ENCODE measurements around the gene FBXL22. TPM values are rescaled to one million over a fixed set of nuclear protein-coding genes. Genes with fewer than 3 reads are reported as not detected.

FBXL22 gene
- total and polyA plus RNA-seq, 2 experiments from 2014 or later = 0.26 TPM; not detected in 1

DNA sequence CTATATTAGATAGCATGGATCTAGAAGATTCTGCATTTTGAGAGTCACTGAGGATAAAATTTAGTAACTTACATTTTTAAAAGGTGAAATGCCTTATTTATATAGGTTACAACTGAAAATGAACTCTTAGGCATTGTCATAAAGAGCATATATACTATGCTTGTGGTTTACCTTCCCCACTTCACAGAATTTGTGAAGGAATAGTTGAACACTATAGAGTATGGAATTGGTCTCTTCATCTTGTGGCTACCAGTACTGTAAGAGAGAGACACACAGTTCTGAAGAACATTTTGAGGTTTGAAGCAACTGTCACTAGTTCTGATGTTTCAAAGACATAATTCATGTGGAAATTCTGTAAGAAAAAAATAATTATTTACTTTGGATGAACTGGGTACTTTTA is 41.7 kb upstream of the FBXL22 start (continued):
- TF ChIP-seq, protein P1, sequence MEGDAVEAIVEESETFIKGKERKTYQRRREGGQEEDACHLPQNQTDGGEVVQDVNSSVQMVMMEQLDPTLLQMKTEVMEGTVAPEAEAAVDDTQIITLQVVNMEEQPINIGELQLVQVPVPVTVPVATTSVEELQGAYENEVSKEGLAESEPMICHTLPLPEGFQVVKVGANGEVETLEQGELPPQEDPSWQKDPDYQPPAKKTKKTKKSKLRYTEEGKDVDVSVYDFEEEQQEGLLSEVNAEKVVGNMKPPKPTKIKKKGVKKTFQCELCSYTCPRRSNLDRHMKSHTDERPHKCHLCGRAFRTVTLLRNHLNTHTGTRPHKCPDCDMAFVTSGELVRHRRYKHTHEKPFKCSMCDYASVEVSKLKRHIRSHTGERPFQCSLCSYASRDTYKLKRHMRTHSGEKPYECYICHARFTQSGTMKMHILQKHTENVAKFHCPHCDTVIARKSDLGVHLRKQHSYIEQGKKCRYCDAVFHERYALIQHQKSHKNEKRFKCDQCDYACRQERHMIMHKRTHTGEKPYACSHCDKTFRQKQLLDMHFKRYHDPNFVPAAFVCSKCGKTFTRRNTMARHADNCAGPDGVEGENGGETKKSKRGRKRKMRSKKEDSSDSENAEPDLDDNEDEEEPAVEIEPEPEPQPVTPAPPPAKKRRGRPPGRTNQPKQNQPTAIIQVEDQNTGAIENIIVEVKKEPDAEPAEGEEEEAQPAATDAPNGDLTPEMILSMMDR (conservative IDR thresholded peaks at IDR 0.05; ENCODE audit: low read depth in 2 of 2) = no peak
- TF ChIP-seq, protein P2, sequence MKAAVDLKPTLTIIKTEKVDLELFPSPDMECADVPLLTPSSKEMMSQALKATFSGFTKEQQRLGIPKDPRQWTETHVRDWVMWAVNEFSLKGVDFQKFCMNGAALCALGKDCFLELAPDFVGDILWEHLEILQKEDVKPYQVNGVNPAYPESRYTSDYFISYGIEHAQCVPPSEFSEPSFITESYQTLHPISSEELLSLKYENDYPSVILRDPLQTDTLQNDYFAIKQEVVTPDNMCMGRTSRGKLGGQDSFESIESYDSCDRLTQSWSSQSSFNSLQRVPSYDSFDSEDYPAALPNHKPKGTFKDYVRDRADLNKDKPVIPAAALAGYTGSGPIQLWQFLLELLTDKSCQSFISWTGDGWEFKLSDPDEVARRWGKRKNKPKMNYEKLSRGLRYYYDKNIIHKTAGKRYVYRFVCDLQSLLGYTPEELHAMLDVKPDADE (IDR thresholded peaks at IDR 0.05) = no peak
- TF ChIP-seq JUNB (IDR thresholded peaks at IDR 0.05; ENCODE audit: unreplicated experiment) = no peak
- no peak for TF ChIP-seq EZH2 (IDR thresholded peaks at IDR 0.05; ENCODE audit: low read depth, unreplicated experiment)
- no peak for TF ChIP-seq NANOG (IDR thresholded peaks at IDR 0.05; ENCODE audit: borderline replicate concordance)
- no peak for TF ChIP-seq ZNF331 (CRISPR knock-in tag; IDR thresholded peaks at IDR 0.05; ENCODE audit: low read depth)
- TF ChIP-seq, protein P3, sequence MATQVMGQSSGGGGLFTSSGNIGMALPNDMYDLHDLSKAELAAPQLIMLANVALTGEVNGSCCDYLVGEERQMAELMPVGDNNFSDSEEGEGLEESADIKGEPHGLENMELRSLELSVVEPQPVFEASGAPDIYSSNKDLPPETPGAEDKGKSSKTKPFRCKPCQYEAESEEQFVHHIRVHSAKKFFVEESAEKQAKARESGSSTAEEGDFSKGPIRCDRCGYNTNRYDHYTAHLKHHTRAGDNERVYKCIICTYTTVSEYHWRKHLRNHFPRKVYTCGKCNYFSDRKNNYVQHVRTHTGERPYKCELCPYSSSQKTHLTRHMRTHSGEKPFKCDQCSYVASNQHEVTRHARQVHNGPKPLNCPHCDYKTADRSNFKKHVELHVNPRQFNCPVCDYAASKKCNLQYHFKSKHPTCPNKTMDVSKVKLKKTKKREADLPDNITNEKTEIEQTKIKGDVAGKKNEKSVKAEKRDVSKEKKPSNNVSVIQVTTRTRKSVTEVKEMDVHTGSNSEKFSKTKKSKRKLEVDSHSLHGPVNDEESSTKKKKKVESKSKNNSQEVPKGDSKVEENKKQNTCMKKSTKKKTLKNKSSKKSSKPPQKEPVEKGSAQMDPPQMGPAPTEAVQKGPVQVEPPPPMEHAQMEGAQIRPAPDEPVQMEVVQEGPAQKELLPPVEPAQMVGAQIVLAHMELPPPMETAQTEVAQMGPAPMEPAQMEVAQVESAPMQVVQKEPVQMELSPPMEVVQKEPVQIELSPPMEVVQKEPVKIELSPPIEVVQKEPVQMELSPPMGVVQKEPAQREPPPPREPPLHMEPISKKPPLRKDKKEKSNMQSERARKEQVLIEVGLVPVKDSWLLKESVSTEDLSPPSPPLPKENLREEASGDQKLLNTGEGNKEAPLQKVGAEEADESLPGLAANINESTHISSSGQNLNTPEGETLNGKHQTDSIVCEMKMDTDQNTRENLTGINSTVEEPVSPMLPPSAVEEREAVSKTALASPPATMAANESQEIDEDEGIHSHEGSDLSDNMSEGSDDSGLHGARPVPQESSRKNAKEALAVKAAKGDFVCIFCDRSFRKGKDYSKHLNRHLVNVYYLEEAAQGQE (IDR thresholded peaks at IDR 0.05; ENCODE audit: unreplicated experiment) = no peak

DNA sequence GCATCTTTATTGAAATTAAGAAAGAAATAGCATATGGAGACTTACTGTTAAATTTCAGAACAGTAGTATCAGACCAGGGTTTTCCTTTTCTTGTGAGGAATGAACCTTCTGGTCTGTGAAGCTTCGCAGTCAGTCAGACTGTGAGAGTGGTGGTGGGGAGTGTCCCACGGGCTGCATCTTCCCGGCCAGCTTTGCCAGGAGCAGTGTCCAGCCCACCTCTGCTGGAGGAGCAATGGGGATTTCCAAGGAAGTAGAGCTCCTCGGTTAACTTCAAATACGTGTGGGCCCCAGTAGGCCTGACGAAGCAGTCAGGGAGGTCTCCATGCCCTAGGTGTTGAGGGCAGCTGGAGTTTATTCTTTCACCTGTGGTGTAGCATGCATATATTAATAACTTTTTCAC is 40.9 kb upstream of the FBXL22 start:
- Mint-ChIP-seq H3K4me3 (no peak overlapping the region), H3K9me3 (no peaks in the 10 kb centered on the region), H3K27me3 (ENCODE audit: insufficient read depth, low read depth, poor library complexity) (peaks cover 7% of the 10 kb centered on the region), H3K36me3 (ENCODE audit: low read depth) (peaks cover 2% of the 10 kb centered on the region; the same call in 1 of the 3 replicates), H3K27ac (no peak overlapping the region), H3K4me1 (peaks cover 51% of the 10 kb centered on the region)
- DNase-seq (ENCODE audit: low spot score) = no peak
- peak; percentile 20; the same call in 2 of the 3 replicates for ATAC-seq
- peaks cover 37% of the 10 kb centered on the region for H3K4me1 ChIP-seq (ENCODE audit: insufficient read depth)
- no peak overlapping the region for H2AFZ ChIP-seq
- no peaks in the 10 kb centered on the region for H3K36me3 ChIP-seq (ENCODE audit: insufficient read depth)
- no peaks in the 10 kb centered on the region for H3K27me3 ChIP-seq (ENCODE audit: insufficient read depth)
- no peaks in the 10 kb centered on the region for H3K79me2 ChIP-seq (replicated peaks; ENCODE audit: insufficient read depth)
- no peak overlapping the region for H3K4me2 ChIP-seq
- H3K9me2 ChIP-seq (ENCODE audit: insufficient read depth) = no peaks in the 10 kb centered on the region
- no peaks in the 10 kb centered on the region for H4K20me1 ChIP-seq (replicated peaks; ENCODE audit: insufficient read depth)
- H3F3A ChIP-seq (replicated peaks; ENCODE audit: low read depth) = no peaks in the 10 kb centered on the region
- no peak overlapping the region for H3K27ac ChIP-seq (ENCODE audit: low read depth)
- no peak overlapping the region for H3K4me3 ChIP-seq
- TF ChIP-seq CREB1 (CRISPR knock-in tag; IDR thresholded peaks at IDR 0.05; ENCODE audit: low read depth) (no peak), NANOG (IDR thresholded peaks at IDR 0.05; ENCODE audit: borderline replicate concordance) (no peak), POLR2AphosphoS5 (IDR thresholded peaks at IDR 0.05; ENCODE audit: low read depth) (no peak)
- TF ChIP-seq, protein P2 (IDR thresholded peaks at IDR 0.05) = no peak
- TF ChIP-seq, protein P4, sequence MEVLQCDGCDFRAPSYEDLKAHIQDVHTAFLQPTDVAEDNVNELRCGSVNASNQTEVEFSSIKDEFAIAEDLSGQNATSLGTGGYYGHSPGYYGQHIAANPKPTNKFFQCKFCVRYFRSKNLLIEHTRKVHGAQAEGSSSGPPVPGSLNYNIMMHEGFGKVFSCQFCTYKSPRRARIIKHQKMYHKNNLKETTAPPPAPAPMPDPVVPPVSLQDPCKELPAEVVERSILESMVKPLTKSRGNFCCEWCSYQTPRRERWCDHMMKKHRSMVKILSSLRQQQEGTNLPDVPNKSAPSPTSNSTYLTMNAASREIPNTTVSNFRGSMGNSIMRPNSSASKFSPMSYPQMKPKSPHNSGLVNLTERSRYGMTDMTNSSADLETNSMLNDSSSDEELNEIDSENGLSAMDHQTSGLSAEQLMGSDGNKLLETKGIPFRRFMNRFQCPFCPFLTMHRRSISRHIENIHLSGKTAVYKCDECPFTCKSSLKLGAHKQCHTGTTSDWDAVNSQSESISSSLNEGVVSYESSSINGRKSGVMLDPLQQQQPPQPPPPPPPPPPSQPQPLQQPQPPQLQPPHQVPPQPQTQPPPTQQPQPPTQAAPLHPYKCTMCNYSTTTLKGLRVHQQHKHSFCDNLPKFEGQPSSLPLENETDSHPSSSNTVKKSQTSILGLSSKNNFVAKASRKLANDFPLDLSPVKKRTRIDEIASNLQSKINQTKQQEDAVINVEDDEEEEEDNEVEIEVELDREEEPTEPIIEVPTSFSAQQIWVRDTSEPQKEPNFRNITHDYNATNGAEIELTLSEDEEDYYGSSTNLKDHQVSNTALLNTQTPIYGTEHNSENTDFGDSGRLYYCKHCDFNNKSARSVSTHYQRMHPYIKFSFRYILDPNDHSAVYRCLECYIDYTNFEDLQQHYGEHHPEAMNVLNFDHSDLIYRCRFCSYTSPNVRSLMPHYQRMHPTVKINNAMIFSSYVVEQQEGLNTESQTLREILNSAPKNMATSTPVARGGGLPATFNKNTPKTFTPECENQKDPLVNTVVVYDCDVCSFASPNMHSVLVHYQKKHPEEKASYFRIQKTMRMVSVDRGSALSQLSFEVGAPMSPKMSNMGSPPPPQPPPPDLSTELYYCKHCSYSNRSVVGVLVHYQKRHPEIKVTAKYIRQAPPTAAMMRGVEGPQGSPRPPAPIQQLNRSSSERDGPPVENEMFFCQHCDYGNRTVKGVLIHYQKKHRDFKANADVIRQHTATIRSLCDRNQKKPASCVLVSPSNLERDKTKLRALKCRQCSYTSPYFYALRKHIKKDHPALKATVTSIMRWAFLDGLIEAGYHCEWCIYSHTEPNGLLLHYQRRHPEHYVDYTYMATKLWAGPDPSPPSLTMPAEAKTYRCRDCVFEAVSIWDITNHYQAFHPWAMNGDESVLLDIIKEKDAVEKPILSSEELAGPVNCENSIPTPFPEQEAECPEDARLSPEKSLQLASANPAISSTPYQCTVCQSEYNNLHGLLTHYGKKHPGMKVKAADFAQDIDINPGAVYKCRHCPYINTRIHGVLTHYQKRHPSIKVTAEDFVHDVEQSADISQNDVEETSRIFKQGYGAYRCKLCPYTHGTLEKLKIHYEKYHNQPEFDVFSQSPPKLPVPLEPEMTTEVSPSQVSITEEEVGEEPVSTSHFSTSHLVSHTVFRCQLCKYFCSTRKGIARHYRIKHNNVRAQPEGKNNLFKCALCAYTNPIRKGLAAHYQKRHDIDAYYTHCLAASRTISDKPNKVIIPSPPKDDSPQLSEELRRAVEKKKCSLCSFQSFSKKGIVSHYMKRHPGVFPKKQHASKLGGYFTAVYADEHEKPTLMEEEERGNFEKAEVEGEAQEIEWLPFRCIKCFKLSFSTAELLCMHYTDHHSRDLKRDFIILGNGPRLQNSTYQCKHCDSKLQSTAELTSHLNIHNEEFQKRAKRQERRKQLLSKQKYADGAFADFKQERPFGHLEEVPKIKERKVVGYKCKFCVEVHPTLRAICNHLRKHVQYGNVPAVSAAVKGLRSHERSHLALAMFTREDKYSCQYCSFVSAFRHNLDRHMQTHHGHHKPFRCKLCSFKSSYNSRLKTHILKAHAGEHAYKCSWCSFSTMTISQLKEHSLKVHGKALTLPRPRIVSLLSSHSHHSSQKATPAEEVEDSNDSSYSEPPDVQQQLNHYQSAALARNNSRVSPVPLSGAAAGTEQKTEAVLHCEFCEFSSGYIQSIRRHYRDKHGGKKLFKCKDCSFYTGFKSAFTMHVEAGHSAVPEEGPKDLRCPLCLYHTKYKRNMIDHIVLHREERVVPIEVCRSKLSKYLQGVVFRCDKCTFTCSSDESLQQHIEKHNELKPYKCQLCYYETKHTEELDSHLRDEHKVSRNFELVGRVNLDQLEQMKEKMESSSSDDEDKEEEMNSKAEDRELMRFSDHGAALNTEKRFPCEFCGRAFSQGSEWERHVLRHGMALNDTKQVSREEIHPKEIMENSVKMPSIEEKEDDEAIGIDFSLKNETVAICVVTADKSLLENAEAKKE (CRISPR knock-in tag; IDR thresholded peaks at IDR 0.05) = no peak

All from GM23338 (cell line).